GM12872 (cell line): ENCODE results near the gene PTHLH.

Experiments
- CTCF ChIP-seq: IDR thresholded peaks from 3 replicates; pipeline ENCODE4 v1.5.1; 2011; ENCODE audit warnings: low read depth, mild to moderate bottlenecking, low read length, moderate library complexity; ENCODE audit not compliant: insufficient read depth

PTHLH gene

GRCh38 chr12:27953817-27954216, 18.7 kb downstream of the PTHLH start:
- no peak for TF ChIP-seq CTCF

- TF ChIP-seq CTCF, result no peak
Observed at GRCh38 chr12:27953348-27953747, 19.2 kb downstream of the PTHLH start.

GRCh38 chr12:27952510-27952909, 20.0 kb downstream of the PTHLH start:
- TF ChIP-seq CTCF, result no peak

GRCh38 chr12:27951898-27952297, 20.6 kb downstream of the PTHLH start:
- TF ChIP-seq CTCF, result no peak

GRCh38 chr12:27946421-27946820, 26.1 kb downstream of the PTHLH start:
- TF ChIP-seq CTCF, result no peak

GRCh38 chr12:27940756-27941402, 31.7 kb downstream of the PTHLH start:
- TF ChIP-seq CTCF, result peak; percentile 80

- no peak for TF ChIP-seq CTCF
Observed at GRCh38 chr12:27940245-27940644, 32.3 kb downstream of the PTHLH start.
